GM18861 (cell line): ENCODE data around the gene NFATC3.

Experiments
- ATAC-seq: cut with Tn5 transposase; IDR thresholded peaks from one replicate; pipeline ENCODE4 v1.9.1; 2021; ENCODE audit not compliant: unreplicated experiment

NFATC3 gene

DNA sequence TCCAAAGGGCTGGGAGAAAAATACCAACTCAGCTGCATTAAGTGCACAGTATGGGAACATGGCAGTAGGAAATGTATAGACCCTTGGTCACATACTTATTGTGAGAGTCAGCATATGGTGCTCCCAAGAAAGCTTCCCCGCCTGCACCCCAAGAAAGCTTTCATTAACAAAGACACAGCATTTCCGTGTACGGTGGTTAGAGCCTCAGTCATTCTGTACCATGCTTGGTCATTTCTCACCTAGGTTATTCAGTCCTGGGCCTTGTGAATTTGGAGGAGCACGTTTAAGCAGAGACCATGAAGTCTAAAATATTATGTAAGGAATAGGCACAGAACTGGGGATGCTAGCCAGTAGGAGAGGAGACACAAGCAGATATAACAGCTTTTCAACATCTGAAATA is 94.7 kb downstream of the NFATC3 start:
- no peak for ATAC-seq

DNA sequence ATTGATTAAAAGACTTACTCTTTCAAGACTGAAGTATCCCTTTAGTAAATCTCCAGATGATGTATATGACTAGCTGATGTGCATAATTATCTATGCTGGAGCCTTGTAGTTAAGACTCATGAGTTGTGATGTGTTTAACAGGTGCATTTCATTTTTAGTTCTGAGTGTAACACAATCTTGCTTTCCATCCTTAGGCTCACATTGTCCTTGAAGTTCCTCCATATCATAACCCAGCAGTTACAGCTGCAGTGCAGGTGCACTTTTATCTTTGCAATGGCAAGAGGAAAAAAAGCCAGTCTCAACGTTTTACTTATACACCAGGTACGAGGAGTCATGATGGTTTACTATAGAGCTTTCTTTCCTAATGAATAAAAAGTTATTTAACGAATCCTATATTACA is 97.9 kb downstream of the NFATC3 start:
- ATAC-seq: no peak

DNA sequence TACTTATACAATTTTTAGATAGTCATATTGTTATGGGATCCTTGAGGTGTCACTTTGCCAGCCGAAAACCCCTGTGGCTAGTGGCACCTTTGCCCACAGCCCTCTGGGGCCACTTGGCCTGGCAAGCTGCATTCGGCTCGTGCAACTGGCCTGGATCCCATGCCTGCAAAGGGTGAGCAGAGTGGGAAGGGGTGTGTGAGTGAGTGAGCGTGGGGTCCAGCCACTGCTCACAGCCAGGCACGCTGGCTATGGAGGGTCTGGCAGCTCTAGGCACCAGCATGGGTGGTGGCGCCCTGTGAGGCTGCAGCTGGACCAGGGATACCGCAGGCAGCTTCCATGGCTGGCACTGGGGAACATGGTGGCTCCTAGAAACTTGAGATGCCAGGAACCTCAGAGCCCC is 101.7 kb downstream of the NFATC3 start:
- no peak for ATAC-seq

DNA sequence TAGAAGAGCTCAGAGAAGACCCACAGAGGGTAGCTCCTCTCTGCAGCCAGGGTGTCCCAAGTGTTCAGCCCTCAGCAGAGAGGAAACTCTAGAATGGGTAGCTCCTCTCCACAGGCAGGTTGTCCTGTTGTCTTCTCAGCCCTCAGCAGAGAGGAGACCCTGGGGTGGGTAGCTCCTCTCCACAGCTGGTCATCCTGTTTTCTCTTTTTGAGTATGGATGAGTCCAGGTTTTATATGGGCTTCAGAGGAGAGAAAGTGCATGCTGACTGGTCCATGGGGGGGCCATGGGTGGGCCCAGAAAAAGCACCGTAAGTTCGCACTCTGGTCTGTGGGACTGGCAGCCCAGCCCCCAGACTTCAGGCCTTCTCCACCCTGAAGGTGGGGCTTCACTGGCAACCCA is 102.3 kb downstream of the NFATC3 start:
- no peak for ATAC-seq

DNA sequence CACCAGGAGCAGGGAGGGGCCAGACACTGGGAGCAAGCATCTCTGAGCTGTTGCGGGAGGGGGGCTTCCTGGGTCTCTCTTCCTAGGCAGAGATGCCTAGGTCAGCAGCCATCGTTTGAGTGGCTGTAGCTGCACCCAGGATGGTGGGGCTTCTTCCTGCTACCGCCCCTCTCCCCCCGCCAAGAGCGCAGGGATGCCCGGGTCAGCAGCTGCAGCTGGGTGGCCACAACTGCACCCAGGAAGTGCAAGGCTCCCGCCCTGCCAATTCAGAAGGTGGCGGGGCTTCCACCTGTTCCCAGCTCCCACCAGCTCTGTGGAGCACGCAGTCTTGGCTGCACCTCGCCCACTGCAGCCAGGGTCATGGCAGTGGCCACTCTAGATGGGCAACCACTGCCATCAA is 103.0 kb downstream of the NFATC3 start:
- ATAC-seq: no peak

DNA sequence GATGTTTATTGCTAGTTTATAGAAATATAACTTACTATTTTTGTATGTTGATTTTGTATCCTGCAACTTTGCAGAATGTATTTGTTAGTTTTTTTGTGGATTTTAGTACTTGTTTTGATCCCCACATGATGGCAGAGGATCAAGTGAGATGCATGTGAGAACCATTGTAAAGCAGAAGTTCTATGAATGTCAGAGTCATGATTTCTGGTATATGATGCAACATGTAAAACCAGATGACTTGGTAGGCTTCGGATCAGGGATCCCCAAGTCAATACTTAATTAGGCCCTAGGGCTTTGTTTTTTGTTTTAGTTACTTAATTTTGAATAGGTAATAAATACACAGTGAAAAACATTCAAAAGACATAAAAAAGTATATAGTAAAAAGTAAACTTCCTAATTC is 104.9 kb downstream of the NFATC3 start:
- no peak for ATAC-seq

DNA sequence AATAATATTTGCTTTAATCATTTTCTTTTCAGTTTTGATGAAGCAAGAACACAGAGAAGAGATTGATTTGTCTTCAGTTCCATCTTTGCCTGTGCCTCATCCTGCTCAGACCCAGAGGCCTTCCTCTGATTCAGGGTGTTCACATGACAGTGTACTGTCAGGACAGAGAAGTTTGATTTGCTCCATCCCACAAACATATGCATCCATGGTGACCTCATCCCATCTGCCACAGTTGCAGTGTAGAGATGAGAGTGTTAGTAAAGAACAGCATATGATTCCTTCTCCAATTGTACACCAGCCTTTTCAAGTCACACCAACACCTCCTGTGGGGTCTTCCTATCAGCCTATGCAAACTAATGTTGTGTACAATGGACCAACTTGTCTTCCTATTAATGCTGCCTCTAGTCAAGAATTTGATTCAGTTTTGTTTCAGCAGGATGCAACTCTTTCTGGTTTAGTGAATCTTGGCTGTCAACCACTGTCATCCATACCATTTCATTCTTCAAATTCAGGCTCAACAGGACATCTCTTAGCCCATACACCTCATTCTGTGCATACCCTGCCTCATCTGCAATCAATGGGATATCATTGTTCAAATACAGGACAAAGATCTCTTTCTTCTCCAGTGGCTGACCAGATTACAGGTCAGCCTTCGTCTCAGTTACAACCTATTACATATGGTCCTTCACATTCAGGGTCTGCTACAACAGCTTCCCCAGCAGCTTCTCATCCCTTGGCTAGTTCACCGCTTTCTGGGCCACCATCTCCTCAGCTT is 105.8 kb downstream of the NFATC3 start:
- ATAC-seq: no peak

DNA sequence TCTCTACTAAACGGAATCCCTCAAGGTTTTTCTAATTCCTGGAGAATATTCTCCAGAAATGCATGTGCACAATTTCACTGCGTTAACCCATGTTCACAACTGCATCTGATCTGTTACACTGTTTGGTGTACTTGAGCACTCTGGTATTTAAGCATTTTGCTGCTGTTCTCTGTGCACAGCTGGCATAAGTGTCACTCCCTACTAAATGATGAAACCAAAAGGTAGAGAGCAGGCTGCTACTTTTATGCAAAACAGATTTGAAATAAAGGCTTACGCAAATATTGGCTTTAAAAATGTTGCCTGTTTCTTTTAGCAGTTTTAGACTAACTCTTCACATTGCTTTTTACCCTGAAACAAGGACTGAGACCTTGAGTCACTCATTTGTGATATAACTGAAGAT is 109.1 kb downstream of the NFATC3 start:
- no peak for ATAC-seq

DNA sequence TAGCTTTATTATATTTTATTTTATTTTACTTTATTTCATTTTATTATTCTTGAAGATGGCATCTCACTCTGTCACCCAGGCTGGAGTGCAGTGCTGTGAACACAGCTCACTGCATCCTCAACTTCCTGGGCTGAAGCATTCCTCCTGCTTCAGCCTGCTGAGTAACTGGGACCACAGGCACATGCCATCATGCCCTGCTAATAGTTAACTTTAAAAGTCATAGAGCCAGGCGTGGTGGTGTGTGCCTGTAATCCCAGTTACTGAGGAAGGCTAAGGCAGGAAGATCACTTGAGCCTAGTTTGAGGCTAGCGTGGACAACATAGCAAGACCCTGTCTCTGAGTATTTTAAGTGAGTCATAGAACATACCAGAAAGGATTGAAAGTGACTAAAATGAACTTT is 112.1 kb downstream of the NFATC3 start:
- no peak for ATAC-seq

DNA sequence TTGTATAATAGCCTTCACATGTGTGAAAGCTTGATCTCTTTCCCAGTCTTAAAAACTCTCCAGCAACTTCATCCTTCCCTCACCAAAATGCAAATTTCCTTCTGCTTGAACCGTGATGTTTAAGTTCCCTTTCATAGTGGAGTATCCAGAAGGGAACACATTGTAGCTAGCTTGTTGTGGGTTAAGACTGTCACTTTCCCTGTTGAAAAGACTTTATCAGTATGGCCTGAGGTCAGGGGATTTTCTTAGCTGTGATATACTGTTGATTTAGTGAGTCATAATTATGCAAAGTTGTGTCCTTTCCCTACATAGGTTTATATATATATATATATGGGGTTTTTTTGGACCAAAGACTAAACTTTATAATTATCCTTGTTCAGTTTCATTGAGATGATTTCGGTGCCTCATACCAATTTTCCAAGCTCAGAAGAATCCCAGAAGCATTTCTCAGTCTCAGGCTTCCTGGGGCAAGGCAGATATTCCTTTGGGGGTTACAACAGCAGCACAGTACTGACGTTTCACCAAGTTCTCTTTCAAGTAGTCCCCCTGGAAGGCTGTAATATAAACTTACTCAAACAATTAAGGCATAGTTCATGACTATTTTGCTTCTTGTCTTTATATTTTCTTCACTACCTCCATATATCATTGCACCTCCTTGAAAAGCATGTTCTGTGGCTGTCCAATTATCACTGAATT is 115.1 kb downstream of the NFATC3 start:
- ATAC-seq: no peak

DNA sequence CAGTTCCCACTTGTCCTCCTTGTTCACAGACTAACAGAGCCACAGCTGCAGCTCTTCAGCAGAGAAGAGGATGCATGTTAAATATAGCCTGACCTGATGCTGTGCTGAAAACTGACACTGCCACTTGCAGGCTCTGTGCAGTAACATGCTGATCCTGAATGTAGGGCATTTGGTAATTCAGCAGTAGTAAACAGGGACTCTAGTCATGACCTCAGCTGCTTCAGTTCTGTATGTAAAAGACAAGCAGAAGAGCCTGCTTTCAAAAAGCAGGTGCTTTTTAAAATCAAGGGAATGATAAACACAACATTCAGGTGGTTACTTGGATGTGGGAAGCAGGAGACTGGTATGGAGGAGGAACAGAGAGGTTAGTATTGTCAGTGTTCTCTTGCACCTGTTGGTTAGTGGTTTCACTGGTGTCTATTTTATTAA is 116.9 kb downstream of the NFATC3 start:
- no peak for ATAC-seq

DNA sequence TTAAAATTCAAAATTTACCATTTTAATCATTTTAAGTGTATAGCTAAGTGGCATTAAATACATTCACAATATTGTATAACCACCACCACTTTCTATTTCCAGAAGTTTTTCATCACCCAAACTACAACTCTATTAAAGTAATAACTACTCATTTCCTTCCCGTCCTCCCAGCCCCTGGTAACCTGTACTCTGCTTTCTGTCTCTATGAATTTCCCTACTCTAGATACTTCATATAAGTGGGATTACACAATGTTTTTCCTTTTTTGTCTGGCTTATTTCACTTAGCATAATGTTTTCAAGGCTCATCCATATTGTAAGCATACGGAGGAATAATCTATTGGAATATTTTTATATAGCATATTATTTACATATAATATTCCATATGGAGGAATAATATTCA is 121.1 kb downstream of the NFATC3 start:
- no peak for ATAC-seq

DNA sequence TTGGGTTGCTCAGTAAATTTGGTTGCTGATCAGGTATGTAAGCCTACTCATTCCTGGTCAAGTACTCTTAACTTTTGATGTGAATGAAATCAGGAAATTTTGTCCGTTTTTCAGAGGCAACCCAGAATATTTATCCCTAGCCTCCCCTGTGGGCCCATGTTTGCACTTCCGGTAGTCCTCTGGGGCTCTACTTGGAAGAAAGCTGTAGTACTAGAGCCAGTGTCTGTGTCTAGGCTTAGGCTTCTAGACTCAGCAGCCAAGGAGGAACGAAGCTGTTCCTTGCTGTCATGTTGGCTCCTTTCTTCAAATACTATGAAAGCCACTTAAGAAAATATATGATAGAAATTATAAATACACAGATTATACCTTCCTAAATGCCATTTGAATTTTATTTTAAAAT is 129.6 kb downstream of the NFATC3 start:
- no peak for ATAC-seq

DNA sequence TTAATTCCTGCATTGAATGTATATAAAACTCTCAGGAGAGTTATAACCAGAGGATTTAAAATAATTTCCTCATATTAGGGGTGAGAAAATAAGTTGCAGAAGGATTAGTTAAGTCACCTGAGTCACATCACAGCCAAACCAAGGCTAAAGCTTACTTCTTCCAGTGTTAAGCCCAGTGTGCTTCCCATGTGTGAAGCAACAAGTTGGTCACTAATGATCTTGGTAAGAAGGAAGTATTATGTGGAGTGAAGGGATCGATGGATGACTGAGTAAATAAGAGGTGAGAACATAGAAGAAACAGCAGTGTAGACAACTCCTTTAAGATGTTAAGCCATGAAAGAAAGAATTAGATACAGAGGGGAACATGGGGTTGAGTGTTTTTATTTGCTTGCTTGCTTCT is 130.1 kb downstream of the NFATC3 start:
- ATAC-seq: no peak

DNA sequence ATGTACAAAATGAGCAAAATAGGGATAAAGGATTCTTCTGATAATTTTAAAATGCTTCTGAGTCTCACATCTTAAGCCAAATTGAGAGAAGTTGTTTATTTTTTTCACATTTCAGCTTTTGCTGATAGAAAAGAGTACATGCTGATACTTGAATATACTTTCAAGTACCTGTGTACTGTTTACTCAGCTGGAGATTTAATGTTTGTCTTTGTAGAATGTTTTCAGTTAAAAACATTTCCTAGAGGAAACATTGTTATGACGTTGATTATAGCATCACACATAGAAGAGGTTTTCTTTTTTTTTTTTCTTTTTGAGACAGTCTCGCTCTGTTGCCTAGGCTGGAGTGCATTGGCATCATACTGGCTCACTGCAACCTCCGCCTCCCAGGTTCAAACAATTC is 131.1 kb downstream of the NFATC3 start:
- ATAC-seq: no peak

DNA sequence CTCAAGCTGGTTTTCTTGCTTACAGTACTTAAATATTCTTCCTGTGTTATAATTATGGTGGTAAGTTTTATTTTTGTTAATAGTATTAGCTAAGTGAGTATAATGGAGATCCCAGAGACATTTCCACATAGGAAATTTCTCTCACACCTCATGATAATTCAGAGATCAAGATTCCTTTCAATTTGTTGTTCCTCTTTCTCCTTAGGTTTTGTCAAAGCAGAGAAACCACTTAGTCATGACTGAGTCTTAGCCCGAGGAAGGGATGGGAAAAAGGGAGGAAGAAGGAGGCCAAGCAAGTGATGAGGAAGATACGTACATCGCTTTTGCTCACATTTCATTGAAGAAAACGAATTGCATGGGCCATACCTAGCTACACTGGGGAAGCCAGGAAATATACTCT is 132.3 kb downstream of the NFATC3 start:
- no peak for ATAC-seq

DNA sequence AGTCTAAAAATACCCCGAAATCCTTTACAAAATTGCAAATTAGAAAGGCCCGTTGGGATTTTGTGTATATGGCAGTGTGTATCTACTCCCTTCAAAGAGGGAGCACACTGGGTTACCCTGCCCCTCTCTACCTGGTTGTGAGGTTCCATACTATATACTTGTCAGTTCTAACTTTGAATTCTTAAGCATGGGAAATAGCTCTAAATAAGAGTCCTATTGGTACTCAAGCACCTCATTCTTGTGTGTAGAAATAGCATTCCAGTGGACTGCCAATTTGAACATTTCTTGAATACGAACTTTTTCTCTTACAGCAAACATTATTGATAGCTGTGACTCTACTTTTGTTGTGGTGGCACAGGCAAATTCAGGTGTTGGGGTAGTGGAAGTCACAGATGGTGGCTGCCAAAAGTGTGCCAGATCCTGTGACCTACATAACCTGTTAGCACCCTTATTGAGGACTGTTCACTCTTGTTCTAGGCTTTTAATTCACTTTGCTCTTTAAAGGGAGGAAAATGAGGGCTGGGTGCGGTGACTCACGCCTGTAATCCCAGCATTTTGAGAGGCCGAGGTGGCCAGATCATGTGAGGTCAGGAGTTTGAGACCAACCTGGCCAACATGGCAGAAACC is 134.7 kb downstream of the NFATC3 start:
- ATAC-seq: no peak

DNA sequence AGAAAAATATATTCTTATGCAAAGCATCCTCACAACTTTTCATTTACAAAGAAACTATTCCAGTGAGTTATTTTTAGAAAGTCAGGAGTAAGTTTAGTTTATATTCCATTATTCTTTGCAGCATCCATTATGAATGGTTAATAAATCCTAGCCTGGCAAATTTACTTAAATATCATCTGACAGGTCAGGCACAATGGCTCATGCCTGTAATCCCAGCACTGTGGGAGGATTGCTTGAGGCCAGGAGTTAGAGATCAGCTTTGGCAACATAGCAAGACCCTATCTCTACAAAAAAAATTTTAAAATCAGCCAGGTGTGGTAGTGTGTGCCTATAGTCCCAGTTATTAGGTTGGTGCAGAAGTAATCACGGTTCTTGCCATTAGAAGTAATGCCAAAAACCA is 137.9 kb downstream of the NFATC3 start:
- no peak for ATAC-seq

DNA sequence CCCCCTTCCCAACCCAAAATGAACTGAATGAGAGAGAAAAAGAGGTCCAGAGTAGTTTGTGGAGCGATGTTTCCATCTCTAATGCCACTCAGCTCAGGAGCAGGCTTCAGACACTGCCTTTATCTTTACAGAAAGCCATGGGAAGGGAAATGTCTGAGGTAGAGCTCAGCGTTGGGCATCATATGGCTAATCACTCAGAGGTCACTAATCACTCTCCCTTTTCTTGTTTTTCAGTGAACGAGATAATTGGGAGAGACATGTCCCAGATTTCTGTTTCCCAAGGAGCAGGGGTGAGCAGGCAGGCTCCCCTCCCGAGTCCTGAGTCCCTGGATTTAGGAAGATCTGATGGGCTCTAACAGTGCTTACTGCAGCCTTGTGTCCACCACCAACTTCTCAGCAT is 140.9 kb downstream of the NFATC3 start:
- ATAC-seq: no peak

DNA sequence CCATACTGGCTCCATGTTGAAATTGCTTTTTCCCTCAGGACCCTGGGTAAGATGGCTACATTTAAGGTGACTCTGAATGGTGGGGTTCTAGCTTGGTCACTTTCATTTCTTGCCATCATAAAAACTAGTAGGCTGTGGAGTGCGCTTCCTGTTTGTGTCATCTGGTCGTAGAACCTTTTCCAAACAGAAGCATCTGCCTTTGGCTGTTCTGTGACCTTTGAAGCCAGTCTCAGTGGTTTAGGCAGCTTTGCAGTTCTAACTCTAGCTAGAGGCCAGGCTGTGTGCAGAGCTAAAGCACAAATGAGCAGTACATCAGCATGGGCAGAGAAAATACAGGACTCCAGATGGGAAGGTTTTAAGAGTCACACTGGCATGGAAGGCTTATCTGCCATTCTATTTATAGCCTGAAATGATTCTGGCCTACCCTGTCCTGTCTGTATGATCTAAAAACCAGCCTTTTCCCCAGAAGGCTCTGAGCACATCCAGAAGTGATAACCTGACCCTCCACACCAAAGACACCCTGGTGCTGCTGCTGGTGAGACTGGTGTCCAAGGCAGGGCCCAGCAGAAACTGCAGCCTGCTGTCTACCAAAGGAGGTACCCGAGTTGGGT is 142.1 kb downstream of the NFATC3 start:
- no peak for ATAC-seq

DNA sequence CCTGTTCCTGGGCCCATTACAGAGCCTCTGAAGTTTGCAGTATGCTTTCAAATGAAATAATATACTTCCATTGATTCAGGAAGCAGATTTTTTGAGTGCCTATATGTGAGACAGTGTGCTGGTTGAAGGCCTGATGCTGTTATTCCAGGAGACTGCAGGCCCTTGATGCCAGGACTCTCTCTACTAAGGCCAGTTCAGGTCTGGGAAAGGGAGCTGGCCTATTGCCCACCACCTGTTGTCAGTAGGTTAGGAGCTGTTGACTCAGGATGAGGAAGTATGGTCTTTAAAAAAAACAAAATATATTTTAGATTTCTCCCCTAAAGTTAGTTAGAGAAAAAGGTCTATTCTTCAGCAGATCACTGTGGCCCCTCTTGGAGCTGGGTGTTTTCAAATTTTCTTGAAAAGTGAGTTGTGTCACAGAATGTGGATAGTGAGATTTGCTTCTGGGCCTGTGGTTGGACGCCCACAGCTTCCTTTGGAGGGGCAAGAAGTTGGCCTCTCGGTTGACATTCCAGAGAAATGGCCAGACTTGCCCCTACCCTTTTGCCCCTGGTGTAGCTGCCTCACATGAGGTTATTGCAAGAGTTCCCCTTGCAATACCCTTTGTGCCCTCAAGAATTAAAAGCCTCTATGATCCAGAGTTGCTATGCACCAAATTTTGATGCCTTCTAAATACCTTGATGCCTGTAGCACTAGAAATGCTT is 142.8 kb downstream of the NFATC3 start:
- no peak for ATAC-seq
